Ramos (cell line): Measurements from ENCODE around the gene ALPK3.

Experiments
- in situ Hi-C: fragments of 300-500 bp; cut with MboI; formaldehyde crosslinking; loops from one replicate; pipeline ENCODE4 v1.14.3; 2022; ENCODE audit warnings: low sequenced_read_pairs; ENCODE audit not compliant: unreplicated experiment

ALPK3 gene

DNA sequence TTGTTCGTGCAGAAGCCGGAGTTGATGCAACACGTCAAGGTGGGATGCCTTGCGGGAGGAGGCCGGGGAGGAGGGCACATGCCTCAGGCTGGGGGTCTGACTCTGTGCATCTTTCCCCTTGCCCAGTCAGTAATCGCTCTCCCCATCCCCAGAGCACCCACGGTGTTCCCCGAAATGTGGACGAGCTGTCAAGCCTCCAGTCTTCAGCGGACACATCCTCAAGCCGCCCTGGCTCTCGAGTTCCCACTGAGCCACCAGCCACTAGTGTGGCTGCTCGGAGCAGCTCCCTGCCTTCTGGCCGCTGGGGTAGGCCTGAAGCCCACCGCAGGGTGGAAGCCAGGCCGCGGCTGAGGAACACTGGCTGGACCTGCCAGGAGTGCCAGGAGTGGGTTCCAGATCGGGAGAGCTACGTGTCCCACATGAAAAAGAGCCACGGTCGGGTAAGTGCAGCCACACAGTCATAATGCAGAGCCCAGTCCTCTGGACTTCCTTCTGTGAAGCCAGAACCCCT, 18.7 kb upstream of the ALPK3 start:
- in situ Hi-C loops = no loop called here

DNA sequence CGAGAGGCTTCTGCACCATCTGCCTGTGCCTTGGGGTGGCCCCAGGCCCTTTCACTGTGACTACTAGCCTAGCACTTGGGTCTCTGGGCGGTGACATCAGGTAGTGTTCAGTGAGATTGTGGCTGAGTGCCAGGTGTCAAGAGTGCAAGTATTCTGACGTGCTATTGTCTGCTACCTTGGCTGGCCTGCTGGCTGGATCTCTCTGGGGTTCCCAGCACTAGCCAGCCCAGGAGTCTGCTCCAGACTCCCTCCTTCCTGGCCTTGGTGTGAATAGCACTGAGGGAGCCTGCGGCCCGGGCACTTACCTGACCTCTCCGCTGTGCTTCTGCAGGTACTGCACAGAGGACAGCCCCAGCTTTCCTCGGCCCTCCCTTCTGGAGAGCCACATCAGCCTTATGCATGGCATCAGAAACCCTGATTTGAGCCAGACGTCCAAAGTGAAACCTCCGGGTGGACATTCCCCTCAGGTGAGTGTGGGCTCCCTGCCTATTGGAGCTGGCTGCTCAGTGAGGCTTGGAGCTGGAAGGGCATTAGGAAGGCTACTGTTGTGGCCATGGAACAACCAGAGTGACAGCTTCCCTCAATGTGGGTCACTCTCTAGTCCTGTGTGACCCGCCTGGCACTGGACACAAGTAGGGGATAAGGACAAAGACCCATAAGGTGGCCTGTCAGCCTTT, 17.5 kb upstream of the ALPK3 start:
- in situ Hi-C loops = no loop called here

DNA sequence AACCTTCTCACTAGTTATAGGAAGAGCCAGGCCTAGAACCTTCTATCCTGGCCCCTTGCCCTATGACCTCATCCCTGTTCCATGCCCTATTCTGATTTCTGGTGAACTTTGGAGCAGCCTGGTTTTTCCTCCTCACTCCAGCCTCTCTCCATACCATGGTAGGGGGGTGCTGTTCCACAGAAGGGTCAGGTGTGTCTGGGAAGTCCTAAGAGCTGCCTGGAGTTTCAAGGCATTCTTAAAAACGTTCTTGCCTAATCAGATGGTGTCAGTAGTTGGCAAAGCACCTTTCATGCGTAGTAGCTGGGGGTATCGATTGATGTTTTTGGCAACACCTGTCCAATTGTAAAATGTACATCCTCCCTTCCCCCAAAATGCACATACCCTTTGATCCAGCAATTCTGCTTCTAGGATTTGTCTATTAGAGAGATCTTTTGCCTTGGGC, 16.8 kb upstream of the ALPK3 start:
- in situ Hi-C loops = no loop called here

DNA sequence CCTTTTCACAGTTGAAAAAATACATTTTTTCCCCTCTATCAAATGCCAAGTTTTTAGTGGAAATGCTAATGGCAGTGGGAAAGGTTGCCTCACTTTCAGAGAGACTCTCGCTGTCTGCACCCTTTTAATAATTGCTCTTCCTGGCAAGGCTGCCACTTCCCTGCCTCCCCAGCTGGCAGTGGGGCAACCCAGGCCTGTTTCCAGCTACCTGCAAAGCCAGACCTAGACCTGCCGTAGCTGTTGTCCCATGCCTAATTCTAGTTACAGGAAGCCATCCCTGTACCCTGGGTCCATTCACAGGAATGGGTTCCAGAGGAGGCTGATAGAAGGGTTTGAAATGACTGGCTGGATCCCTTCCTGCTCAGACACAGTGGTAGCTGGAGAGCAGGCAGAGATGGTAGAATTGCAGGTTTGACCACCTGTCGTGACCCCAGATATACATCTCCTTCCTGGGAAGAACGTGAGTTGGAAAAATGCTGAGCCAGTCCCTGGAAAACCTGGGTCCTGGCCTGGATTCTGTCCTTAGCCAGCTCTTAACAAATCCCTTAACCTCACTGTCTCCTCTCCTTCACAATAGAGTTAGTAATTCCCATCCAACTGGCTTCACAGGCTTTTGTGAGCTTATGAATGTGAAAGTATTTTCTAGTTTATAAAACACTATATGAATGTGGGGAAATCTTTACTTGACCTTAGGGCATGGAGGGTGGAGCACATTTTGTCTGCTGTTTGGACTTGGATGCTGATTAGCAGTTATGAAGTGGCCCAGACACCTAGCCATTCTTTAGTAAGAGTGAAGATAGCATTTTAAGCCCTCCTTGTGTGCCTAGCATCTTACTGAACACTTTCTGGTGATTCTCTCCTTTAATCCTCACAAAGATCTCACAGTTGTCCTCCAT, 12.9 kb upstream of the ALPK3 start:
- in situ Hi-C loops = no loop called here

DNA sequence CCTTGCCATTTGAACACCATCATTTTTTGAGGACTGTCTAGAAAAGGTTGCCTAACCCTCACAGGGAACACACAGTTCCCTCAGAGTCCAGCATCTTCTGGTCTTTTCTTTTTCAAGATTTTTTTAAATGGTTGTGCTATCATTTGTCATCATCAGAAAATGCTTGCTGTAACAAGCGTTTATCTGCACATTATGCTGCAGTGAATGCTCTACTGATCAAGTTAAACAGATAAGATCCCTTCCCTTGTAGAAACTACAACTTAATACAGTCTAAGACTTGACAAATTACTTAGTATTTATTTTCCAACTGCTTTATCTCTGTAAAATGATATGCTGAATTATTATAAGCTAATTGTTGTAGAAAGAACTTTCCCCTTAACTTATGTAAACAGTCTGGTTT, 11.9 kb upstream of the ALPK3 start:
- in situ Hi-C loops = no loop called here

DNA sequence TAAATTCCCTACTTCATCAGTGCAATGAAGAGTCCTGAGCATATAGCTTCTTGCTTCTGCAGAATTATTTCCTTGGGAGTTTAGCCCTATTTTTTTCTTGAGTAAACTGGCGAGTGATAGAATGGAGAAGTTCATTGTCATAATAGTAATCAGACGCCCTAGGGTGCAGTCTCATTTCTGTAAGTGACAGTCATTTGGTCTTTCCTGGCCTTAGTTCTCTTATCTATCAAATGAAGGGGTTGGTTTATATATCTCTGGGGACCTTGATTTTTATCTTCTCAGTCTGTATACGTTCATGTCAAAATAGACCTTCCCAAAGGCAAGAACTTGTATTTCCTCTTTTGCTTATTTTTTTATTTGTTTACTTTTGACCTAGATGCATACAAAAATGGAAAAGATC, 9.9 kb upstream of the ALPK3 start:
- in situ Hi-C loops = no loop called here

DNA sequence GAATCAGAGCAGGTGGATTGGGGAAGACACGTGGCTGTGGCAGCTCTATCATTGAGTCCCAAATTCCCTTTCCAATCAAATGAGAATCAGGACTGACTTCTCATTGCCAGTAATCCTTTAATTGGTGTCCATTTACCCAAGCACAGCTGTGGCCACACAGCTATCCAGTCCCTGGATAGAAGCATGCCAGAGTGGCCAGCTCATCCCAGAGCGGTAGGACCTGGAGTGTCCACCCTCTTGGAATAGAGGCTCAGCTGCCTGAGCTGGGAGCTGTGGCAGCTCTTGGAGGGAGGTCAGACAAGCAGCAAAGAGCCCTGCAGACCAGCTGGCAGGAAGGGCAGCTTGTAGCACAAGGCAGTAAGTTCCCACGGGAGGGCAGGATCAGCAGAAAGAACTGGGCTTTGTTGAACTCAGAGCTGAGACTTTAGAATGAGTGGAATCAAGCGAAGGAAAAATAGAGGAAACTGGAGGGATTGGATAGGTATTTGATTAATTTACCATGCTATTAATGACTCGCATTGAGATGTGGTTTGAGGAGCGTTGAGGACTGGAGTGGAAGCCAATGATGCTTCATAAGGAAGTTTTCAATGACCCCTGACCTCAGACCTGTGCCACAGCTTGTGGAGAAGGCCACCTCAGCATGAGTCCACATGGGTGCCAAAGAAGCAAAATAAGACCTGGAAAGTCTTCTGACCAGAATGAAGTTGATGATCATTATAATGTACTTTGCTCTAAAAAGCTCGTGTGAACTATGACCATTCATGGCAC, 6.9 kb upstream of the ALPK3 start:
- in situ Hi-C loops = no loop called here

DNA sequence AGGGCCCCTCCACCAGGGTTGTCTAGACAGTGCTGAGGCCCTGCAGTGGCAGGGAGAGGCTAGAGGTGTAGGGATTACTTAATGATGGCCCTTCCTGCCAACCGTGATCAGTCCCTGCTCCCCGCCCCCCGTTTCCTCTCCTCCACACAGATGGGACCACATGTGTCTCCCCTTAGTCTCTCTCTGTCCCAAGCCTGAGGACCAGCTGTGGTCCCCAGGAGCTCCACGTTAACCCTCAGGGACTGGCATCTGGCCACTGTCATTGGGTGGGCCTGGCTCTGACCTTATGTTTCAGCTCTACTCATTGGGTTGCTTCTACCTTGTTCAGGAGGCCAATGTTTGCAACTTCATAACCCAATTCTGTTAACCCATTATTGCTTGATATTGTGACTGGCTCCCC, 6.0 kb upstream of the ALPK3 start:
- in situ Hi-C loops = no loop called here

DNA sequence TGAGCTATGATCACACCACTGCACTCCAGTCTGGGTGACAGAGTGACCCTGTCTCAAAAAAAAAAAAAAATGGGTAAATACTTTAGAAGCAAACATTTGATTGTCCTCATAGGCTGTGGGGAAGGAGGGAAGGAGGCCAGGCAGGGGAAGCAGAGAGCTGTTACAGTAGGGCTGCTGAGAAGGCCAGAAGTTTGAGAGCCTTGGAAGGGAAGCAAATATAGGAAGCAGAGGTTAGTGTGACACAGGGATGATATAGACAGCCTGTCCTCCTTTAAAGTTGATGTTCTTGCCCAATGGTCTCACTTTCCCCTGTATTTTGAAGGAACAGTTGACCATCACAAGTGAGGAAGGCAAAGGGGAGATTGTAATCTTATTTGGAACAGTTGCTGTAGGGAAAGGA, 5.3 kb upstream of the ALPK3 start:
- in situ Hi-C loops = no loop called here

DNA sequence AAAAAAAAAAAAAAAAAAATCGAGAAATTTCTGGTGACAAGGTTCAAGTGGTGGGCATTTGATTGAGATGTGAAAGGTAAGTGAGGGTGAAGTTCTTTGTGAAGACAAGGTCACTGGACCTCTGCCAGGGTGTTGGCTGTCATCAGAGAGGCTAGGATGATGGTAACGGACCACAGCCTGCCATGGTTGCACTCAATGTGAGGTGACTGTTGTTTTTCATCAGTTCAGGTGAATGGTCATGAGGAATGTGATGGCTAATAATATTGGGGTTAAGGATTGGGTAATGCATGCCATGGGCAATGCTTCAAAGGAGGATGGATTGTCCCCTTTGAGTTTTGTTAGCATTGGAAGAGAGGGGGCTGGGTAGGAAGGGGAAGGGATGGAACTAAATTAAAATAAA, 4.3 kb upstream of the ALPK3 start:
- in situ Hi-C loops = no loop called here

DNA sequence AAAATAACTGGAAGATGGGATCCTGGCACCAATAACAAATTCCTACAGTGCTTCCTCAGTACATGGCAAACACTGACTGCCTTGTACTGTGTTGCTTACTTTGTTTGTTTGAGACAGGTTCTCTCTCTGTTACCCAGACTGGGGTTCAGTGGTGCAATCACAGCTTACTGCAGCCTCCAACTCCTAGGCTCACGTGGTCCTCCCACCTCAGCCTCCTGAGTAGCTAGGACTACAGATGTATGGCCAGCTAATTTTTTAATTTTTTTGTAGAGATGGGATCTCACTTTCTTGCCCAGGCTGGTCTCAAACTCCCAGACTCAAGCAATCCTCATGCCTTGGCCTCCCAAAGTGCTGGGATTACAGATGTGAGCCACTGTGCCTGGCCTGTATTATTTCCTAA, 3.7 kb upstream of the ALPK3 start:
- in situ Hi-C loops = no loop called here

DNA sequence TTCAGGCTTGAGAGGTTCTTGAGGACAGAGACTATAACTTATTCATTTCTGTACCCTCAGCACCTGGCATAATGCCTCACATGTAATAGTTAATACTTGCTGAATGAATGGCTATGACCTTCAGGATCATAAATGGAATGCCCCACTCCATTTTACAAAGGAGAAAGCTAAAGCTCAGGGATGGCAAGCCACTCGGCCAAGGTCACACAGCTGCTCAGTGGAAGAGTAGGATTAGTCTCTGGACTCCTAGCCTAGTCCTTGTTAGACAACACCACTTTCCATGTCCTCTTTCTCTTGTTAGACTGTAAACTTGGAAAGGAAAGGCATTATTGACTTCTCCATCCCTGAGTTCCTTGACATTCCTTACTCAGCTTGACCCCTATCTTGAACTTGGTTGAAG, 3.2 kb upstream of the ALPK3 start:
- in situ Hi-C loops = no loop called here

DNA sequence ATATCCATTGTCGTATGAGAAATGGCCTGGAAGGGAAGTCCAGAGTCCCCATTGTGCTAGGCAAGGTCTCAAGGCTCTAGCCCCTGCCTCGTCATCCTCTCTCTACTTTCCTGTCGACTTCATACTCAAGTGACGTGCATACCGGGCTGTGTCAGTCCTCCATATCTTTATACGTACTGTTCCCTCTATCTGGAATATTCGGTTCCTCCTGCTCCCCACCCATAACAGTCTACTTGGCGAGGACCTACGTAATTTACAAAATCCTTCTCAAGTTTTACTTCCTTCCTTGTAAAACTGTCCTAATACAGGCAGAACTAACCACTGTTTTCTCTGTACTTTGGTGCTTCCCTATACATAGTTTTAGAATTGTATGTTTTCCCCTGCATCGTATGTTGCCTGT, 2.2 kb upstream of the ALPK3 start:
- in situ Hi-C loops = no loop called here

DNA sequence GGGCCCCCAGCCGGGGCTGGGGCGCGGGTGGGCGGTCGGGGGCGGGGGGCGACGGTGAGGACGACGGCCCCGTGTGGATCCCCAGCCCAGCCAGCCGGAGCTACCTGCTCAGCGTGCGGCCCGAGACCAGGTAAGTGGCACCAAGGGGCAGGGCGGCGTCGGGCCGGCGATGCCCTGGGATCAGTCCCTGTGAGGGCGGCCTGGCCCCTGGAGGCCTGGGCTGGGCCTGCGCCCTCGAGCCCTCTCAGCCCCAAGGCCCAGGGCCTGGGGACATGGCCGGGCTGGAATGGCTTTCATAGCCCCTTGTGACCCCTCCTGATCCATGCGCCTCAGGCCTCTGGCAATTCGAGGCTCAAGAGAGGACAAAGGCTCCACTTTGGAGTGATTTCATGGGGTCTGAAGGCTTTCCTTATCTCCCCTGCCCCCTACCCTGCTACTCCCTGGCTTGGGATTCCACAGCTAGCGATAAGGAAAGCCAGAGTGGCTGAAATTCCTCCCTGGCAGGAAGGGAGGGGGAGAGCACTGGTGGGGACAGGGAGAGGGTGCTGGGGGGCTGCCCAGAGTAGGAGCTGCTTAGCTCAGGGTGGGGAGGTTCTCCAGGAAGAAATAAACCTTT, 418 bp downstream of the ALPK3 start:
- in situ Hi-C loops = no loop called here

DNA sequence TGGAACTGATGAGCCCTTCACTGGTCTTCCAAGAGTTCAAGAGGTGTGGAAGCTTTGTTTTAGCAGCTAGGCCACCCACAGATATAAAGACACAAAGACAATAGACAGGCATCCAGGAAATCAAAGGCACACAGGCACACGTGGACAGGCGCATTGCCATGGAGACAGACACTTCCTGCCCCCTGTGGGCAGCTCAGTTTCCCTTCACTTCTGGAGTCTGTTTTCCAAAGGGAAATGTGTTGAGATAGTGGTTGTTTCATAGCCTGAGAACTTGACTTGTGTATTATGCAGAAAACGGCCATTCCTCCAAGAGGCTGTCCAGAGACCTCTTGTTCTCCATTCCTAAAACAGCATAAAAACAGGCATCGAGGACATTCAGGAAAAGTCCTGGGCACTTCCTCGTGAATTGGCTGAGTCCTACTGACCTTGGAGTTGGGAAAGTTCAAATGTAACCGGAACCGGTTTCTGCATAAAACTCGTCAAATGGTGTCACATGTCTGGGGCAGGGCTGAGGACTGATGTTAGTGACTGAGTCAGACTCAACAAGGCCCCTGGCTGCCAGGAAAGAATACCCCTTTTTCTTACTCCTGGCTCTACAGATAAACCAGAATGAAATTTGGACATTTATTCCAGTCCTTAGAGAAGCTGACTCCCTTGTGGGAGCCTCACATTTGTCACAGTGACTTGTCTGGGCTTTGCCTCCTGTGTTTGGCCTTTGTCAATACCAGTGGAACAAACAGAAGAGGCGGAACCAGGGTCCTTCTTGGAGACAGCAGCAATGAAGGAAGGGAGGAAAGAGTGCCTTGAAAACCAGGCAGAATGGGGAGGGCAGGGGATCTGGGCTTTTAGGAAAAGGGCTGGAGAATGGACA, 1.3 kb downstream of the ALPK3 start:
- in situ Hi-C loops = no loop called here

DNA sequence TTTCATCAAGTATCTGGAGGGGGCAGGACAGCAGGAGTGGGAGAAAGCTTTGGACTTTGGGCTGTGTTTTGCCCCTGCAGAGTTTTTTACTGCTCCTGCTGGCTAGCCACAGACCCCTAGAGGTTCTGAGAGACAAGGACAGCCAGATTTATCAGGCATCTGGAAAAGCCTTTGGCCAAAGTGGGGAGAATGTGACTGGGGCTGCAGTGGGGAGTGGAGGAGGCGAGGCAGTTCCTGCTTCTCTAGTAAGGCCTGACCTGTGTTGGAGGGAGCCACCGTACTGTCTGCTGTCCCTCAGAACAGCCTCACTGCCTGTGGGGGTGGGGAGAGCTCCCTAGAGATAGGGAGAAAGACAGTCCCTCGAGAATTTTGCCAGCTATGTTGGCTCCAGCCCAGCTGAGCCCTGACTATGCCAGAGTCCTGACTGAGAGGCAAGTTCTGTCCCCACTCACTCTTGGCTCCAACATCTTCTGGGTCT, 2.2 kb downstream of the ALPK3 start:
- in situ Hi-C loops = no loop called here

DNA sequence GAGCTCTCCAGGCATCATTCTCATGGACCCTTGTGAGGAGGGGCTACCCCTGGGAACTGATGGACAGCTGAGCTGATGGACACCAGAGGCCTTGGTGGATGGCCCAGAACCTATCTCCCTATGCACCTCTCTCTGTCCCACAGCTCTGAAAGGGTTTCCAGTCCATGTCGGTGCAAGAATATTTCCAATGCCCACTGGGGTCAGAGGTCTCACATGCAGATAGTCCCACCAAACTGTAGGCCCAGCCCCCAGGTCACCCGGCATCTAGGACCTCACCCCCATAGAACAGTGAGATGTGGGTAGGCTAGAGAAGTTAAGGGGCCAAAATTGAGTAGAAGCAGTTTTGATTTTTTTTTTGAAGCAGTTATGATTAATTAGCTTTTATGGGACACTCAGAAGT, 2.6 kb downstream of the ALPK3 start:
- in situ Hi-C loops = no loop called here

DNA sequence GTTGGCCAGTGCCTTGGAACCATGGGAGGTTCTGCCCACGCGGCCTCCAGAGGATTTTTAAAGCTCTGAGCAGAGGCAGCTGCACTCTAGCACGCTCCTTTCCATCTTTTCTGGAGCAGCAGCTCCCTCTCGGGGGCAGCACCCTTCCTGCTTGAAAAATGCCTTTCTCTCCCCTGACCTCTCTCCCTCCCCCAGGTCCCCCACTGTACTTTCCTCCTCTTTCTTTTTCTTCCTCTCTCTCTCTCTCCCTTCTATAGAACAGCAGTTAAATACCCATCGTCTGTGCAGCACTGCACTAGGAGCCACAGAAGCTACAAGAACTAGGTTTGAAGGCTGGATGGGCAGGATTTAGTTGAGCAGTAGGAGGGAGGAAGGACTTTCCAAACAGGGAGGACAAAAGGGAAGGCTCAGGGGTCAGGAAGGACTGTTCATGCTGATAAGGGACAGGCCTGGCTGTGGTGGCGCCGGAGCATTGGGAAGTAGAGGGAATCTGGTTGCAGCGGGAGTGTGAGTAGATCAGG, 4.4 kb downstream of the ALPK3 start:
- in situ Hi-C loops = no loop called here

DNA sequence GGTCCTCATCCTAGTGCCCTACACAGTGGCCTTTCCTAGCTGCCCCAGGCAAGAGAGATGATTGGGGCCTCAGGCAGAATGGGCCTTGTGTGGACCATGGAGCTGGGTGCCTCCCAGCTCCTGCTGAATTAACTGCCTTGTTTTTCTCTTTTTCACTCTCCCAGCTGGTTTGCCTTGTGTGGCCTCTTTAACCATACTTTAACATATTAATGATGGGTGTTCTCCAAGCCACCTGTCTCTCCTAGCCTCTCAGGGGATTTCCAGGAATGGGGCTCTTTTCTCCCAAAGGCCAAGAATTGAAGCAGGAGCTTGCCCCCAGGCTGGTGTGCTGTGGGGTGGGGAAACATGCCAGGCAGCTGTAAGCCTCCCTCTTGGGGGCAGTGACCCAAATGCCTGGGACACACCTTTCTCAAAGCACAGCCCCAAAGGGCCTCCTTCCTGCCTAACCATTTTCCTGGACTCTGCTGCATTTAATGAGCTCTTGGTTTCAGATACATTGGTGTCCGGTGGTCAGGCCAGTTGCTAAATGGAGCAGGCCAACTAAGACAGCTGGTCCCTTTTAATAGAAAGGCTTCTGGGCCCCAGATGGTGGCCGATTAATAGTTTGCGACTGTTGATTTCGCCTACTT, 5.6 kb downstream of the ALPK3 start:
- in situ Hi-C loops = no loop called here
